HT-29 (cell line): ENCODE data around the gene ATG13. TPM values are rescaled to one million over a fixed set of nuclear protein-coding genes. Genes with fewer than 3 reads are reported as not detected.

ENCODE experiments used
- DNase-seq: peaks from one replicate; pipeline ENCODE4 v3.0.0-alpha.2; 2015; ENCODE audit warnings: low spot score
- total RNA-seq: library from RNA; depleted of rRNA; stranded (reverse); fragments of >200 nt; shearing (Covaris generic); gene quantifications from 2 replicates; pipeline ENCODE4 v1.2.3, GENCODE V29; 2014; rRNA removed

Gene ATG13
- total RNA-seq, 1 experiment from 2014 or later: 152 TPM

GRCh38 chr11:46722566-46723358 lies 105.4 kb downstream of the ATG13 start:
- DNase-seq: no peak

- no peak for DNase-seq
Measured at GRCh38 chr11:46723359-46723680, 106.0 kb downstream of the ATG13 start.

GRCh38 chr11:46724088-46724487 lies 106.7 kb downstream of the ATG13 start:
- DNase-seq: no peak

Other genes starting within 250 kb of the ATG13 start
- gene MDK, start 235.9 kb upstream of the ATG13 start, total RNA-seq: 90.8 and 110 TPM in 2 replicates
- 0.05 and 0.70 TPM in 2 replicates for gene CHRM4, start 225.8 kb upstream of the ATG13 start, total RNA-seq
- gene AMBRA1, start 23.5 kb upstream of the ATG13 start, total RNA-seq: 34.0 and 34.1 TPM in 2 replicates
- gene HARBI1, start 326 bp upstream of the ATG13 start, total RNA-seq: 8.0 and 8.3 TPM in 2 replicates
- gene ARHGAP1, start 83.1 kb downstream of the ATG13 start, total RNA-seq: 28.7 and 29.3 TPM in 2 replicates
- 15.8 and 17.5 TPM in 2 replicates for gene ZNF408, start 83.5 kb downstream of the ATG13 start, total RNA-seq
- gene F2, start 101.7 kb downstream of the ATG13 start, total RNA-seq: 0.38 and 1.7 TPM in 2 replicates
- 62.7 and 76.0 TPM in 2 replicates for gene CKAP5, start 228.7 kb downstream of the ATG13 start, total RNA-seq